ENCODE results near the gene NUCB1. TPM values are rescaled to one million over a fixed set of nuclear protein-coding genes. Genes with fewer than 3 reads are reported as not detected.
"Not testable (repeated sequence)": the region's sequence is repeated elsewhere in the genome, so short reads cannot be mapped to it uniquely, and the experiment has no call there.

Gene NUCB1
- total RNA-seq, 2 donors from 2014 or later = 129 to 170 TPM

- H3K27me3 ChIP-seq = no peaks in the 10 kb centered on the region
Measured at GRCh38 chr19:48897181-48897580, 2.9 kb upstream of the NUCB1 start.

GRCh38 chr19:48899386-48899749 lies 744 bp upstream of the NUCB1 start:
- Histone ChIP-seq H3K4me1 (peaks cover 22% of the 10 kb centered on the region), H3K27ac (peak overlapping the region in 3 of 4 donors; percentile 53 to 83 (median 74)), H3K4me3 (peak overlapping the region in 1 of 2 donors; percentile 31)
- DNase-seq; H3K9me3 ChIP-seq; H3K27me3 ChIP-seq; intact Hi-C loops (cut with DNase I); H3K36me3 ChIP-seq (replicated peaks in 1 of 2; ENCODE audit: insufficient read depth in 1 of 2, low read depth in 2 of 2); ATAC-seq: not testable (repeated sequence)
- WGBS, 2 donors = 83 to 85% methylated on average over 9 to 11 of the region's 11 CpGs

More at GRCh38 chr19:48897181-48897580, 2.9 kb upstream of the NUCB1 start:
- intact Hi-C loops (cut with DNase I) = no loop called here
- ATAC-seq (no peak), DNase-seq (no peak)
- Histone ChIP-seq H3K36me3 (replicated peaks in 1 of 2; ENCODE audit: insufficient read depth in 1 of 2, low read depth in 2 of 2) (no peaks in the 10 kb centered on the region), H3K27ac (no peak overlapping the region), H3K4me3 (no peak overlapping the region), H3K9me3 (no peaks in the 10 kb centered on the region), H3K4me1 (peaks cover 17% of the 10 kb centered on the region)
- WGBS, 2 donors = 58 to 86% methylated on average over 4 to 5 of the region's 5 CpGs
- no peak for TF ChIP-seq POLR2A (IDR thresholded peaks at IDR 0.05)
- TF ChIP-seq CTCF (IDR thresholded peaks at IDR 0.05) = no peak

GRCh38 chr19:48900477-48901406 lies 630 bp downstream of the NUCB1 start:
- no peaks in the 10 kb centered on the region for H3K9me3 ChIP-seq
- H3K27me3 ChIP-seq = no peaks in the 10 kb centered on the region
- TF ChIP-seq POLR2A (IDR thresholded peaks at IDR 0.05) = no peak
- no peak for TF ChIP-seq CTCF (IDR thresholded peaks at IDR 0.05)
- intact Hi-C loops (cut with DNase I) = no loop called here
- no peak for DNase-seq
- ATAC-seq = no peak
- H3K4me1 ChIP-seq = peaks cover 22% of the 10 kb centered on the region
- WGBS, 2 donors = 10 to 43% methylated on average over 10 to 24 of the region's 24 CpGs
- peak overlapping the region; percentile 26 to 83 (median 64) for H3K27ac ChIP-seq
- peaks cover 0 to 6% of the 10 kb centered on the region in 2 donors for H3K36me3 ChIP-seq (replicated peaks in 1 of 2; ENCODE audit: insufficient read depth in 1 of 2, low read depth in 2 of 2)
- peak overlapping the region; percentile 31 to 71 for H3K4me3 ChIP-seq

- ATAC-seq; intact Hi-C loops (cut with DNase I); H3K27ac ChIP-seq; H3K4me3 ChIP-seq; DNase-seq; H3K36me3 ChIP-seq (replicated peaks in 1 of 2; ENCODE audit: insufficient read depth in 1 of 2, low read depth in 2 of 2); H3K9me3 ChIP-seq; H3K27me3 ChIP-seq: not testable (repeated sequence)
- 93 to 98% methylated on average over 7 of the region's 7 CpGs for WGBS, 2 donors
- H3K4me1 ChIP-seq = peaks cover 22% of the 10 kb centered on the region
Measured at GRCh38 chr19:48902291-48902690, 2.2 kb downstream of the NUCB1 start.

- H3K27me3 ChIP-seq; DNase-seq; intact Hi-C loops (cut with DNase I); H3K4me3 ChIP-seq; H3K9me3 ChIP-seq; H3K36me3 ChIP-seq (replicated peaks in 1 of 2; ENCODE audit: insufficient read depth in 1 of 2, low read depth in 2 of 2); ATAC-seq; H3K27ac ChIP-seq: not testable (repeated sequence)
- peaks cover 22% of the 10 kb centered on the region for H3K4me1 ChIP-seq
Measured at GRCh38 chr19:48903788-48904187, 3.7 kb downstream of the NUCB1 start.

GRCh38 chr19:48905664-48906063 lies 5.6 kb downstream of the NUCB1 start:
- intact Hi-C loops (cut with DNase I) = no loop called here
- H3K4me1 ChIP-seq = peaks cover 20% of the 10 kb centered on the region
- H3K36me3 ChIP-seq (replicated peaks in 1 of 2; ENCODE audit: insufficient read depth in 1 of 2, low read depth in 2 of 2) = peaks cover 0 to 12% of the 10 kb centered on the region in 2 donors

More at GRCh38 chr19:48905664-48906063, 5.6 kb downstream of the NUCB1 start:
- Histone ChIP-seq H3K9me3 (no peaks in the 10 kb centered on the region), H3K4me3 (no peak overlapping the region), H3K27me3 (no peaks in the 10 kb centered on the region), H3K27ac (no peak overlapping the region)
- TF ChIP-seq CTCF (IDR thresholded peaks at IDR 0.05) (no peak), POLR2A (IDR thresholded peaks at IDR 0.05) (no peak)
- ATAC-seq = no peak
- 86 to 94% methylated on average over 5 to 14 of the region's 14 CpGs for WGBS, 2 donors
- DNase-seq = no peak

Measured in body of pancreas (tissue), 4 donors.